Neural cell (in vitro differentiated cells): ENCODE results near the gene ARID1B. TPM values are rescaled to one million over a fixed set of nuclear protein-coding genes. Genes with fewer than 3 reads are reported as not detected.

Experiments used
- H2AFZ ChIP-seq: fragments of 200-600, 300-800 bp; sonication (generic), shearing (Covaris generic); 2 replicates; pipeline ENCODE4 v1.6.0; 2014; ENCODE audit warnings: low read depth, mild to moderate bottlenecking, antibody characterized with exemption, low read length, moderate library complexity
- H3F3A ChIP-seq: fragments of 200-600 bp; shearing (Covaris generic); 2 replicates; pipeline ENCODE4 v1.6.1; 2016; ENCODE audit warnings: mild to moderate bottlenecking, moderate library complexity, mixed read lengths, antibody characterized with exemption, low read length; ENCODE audit not compliant: insufficient read depth, poor library complexity, severe bottlenecking
- H3K27ac ChIP-seq: fragments of 200-600, 300-800 bp; sonication (generic), shearing (Covaris generic); 2 replicates; pipeline ENCODE4 v1.5.1; 2014; ENCODE audit warnings: mild to moderate bottlenecking, low read length, moderate library complexity
- H3K27me3 ChIP-seq: fragments of 300-800, 200-600 bp; sonication (generic), shearing (Covaris generic); 2 replicates; pipeline ENCODE4 v1.6.0; 2014; ENCODE audit warnings: mild to moderate bottlenecking, low read depth, low read length, moderate library complexity; ENCODE audit not compliant: insufficient read depth
- H3K36me3 ChIP-seq: fragments of 300-800, 200-600 bp; sonication (generic), shearing (Covaris generic); 2 replicates; pipeline ENCODE4 v1.5.1; 2014; ENCODE audit warnings: mild to moderate bottlenecking, antibody characterized with exemption, low read length, moderate library complexity; ENCODE audit not compliant: insufficient read depth
- H3K4me2 ChIP-seq: fragments of 300-800, 200-600 bp; sonication (generic), shearing (Covaris generic); 2 replicates; pipeline ENCODE4 v1.6.0; 2014; ENCODE audit warnings: mild to moderate bottlenecking, low read length
- H3K4me3 ChIP-seq: fragments of 300-800, 200-600 bp; sonication (generic), shearing (Covaris generic); 2 replicates; pipeline ENCODE4 v1.5.1; 2014; ENCODE audit warnings: mild to moderate bottlenecking, low read length, moderate library complexity
- H3K79me2 ChIP-seq: fragments of 200-600 bp; shearing (Covaris generic); replicated peaks from 2 replicates; pipeline ENCODE4 v1.6.0; 2014; ENCODE audit warnings: mild to moderate bottlenecking, low read length, moderate library complexity; ENCODE audit not compliant: insufficient read depth
- H3K9ac ChIP-seq: fragments of 300-800, 200-600 bp; sonication (generic), shearing (Covaris generic); 2 replicates; pipeline ENCODE4 v1.6.1; 2016; ENCODE audit warnings: mild to moderate bottlenecking, low read length, mixed read lengths
- H3K9me2 ChIP-seq: fragments of 200-600 bp; shearing (Covaris generic); 2 replicates; pipeline ENCODE4 v1.6.1; 2016; ENCODE audit warnings: mild to moderate bottlenecking, low read length, mixed read lengths; ENCODE audit not compliant: insufficient read depth
- H3K9me3 ChIP-seq: fragments of 200-600, 300-800 bp; sonication (generic), shearing (Covaris generic); 2 replicates; pipeline ENCODE4 v1.6.1; 2016; ENCODE audit warnings: mild to moderate bottlenecking, mixed run types, low read length, moderate library complexity, mixed read lengths
- H4K20me1 ChIP-seq: fragments of 200-600 bp; shearing (Covaris generic); 2 replicates; pipeline ENCODE4 v1.6.1; 2016; ENCODE audit warnings: mild to moderate bottlenecking, mixed run types; ENCODE audit not compliant: insufficient read depth
- EP300 ChIP-seq: fragments of 450-650 bp; conservative IDR thresholded peaks from 2 replicates; pipeline ENCODE4 v1.6.1; 2014; ENCODE audit warnings: antibody characterized with exemption, mild to moderate bottlenecking, moderate library complexity; ENCODE audit not compliant: poor library complexity, severe bottlenecking
- EZH2 ChIP-seq: fragments of 200-600, 300-800 bp; shearing (Covaris generic), sonication (generic); IDR thresholded peaks from 2 replicates; pipeline ENCODE4 v1.6.1; 2014; ENCODE audit warnings: antibody characterized with exemption, low read length, borderline replicate concordance, mild to moderate bottlenecking; ENCODE audit not compliant: insufficient read depth, poor library complexity, severe bottlenecking
- MXI1 ChIP-seq: fragments of 450-650 bp; conservative IDR thresholded peaks from 2 replicates; pipeline ENCODE4 v1.6.1; 2014; ENCODE audit warnings: antibody characterized with exemption, mild to moderate bottlenecking; ENCODE audit not compliant: poor library complexity, severe bottlenecking
- POLR2AphosphoS5 ChIP-seq: IDR thresholded peaks from 2 replicates; pipeline ENCODE4 v1.6.1; 2012
- RAD21 ChIP-seq: fragments of 450-650 bp; conservative IDR thresholded peaks from 2 replicates; pipeline ENCODE4 v1.6.1; 2014; ENCODE audit warnings: antibody characterized with exemption, mild to moderate bottlenecking, moderate library complexity
- SMC3 ChIP-seq: fragments of 450-650 bp; conservative IDR thresholded peaks from 2 replicates; pipeline ENCODE4 v1.6.1; 2014; ENCODE audit warnings: antibody characterized with exemption, mild to moderate bottlenecking, moderate library complexity; ENCODE audit not compliant: poor library complexity
- TAF1 ChIP-seq: IDR thresholded peaks from 2 replicates; pipeline ENCODE4 v1.6.1; 2012; ENCODE audit warnings: low read depth
- polyA plus RNA-seq: library from polyadenylated mRNA; depleted of rRNA; stranded (reverse); fragments of >200 nt; gene quantifications from 2 replicates; pipeline ENCODE4 v1.2.3, GENCODE V29; 2014
- TF ChIP-seq, protein P1 (sequence below): fragments of 450-650 bp; IDR thresholded peaks from 2 replicates; pipeline ENCODE4 v1.5.1; 2014; ENCODE audit warnings: antibody characterized with exemption, mild to moderate bottlenecking, moderate library complexity; ENCODE audit not compliant: poor library complexity, severe bottlenecking
- TF ChIP-seq, protein P2 (sequence below): IDR thresholded peaks from 2 replicates; pipeline ENCODE4 v1.6.1; 2012; ENCODE audit warnings: borderline replicate concordance

Gene ARID1B
- polyA plus RNA-seq, 1 donor from 2014 or later = 35.0 TPM

DNA sequence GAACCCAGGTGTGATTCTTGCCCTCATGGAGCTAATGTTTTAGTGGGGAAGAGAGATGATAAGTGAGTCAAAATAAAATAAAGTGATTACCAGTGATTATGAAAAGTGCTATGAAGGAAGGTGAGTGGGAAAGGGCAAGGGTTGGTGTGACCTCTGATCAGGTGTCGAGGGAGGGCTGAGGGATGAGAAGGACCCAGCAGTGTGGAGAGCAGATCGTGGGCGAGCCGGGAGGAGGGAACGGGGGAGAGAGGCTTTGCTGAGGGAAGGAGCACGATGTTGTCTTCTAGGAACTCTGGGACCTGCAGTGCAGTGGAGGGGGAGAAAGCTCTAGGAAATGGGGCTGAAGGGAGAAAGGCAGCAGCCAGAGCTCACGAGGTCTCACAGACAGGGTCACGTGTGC, 354.1 kb downstream of the ARID1B start:
- Histone ChIP-seq H3K27ac (no peak overlapping the region), H3K9me3 (no peaks in the 10 kb centered on the region), H3K4me2 (no peak overlapping the region), H3K79me2 (no peaks in the 10 kb centered on the region), H2AFZ (no peak overlapping the region), H3F3A (no peaks in the 10 kb centered on the region), H3K27me3 (no peaks in the 10 kb centered on the region), H4K20me1 (no peaks in the 10 kb centered on the region), H3K4me3 (no peak overlapping the region), H3K36me3 (no peaks in the 10 kb centered on the region), H3K9me2 (no peaks in the 10 kb centered on the region), H3K9ac (no peak overlapping the region)
- no peak for TF ChIP-seq SMC3

GRCh38 chr6:157133856-157134255, 356.7 kb downstream of the ARID1B start:
- no peak overlapping the region for H3K27ac ChIP-seq

DNA sequence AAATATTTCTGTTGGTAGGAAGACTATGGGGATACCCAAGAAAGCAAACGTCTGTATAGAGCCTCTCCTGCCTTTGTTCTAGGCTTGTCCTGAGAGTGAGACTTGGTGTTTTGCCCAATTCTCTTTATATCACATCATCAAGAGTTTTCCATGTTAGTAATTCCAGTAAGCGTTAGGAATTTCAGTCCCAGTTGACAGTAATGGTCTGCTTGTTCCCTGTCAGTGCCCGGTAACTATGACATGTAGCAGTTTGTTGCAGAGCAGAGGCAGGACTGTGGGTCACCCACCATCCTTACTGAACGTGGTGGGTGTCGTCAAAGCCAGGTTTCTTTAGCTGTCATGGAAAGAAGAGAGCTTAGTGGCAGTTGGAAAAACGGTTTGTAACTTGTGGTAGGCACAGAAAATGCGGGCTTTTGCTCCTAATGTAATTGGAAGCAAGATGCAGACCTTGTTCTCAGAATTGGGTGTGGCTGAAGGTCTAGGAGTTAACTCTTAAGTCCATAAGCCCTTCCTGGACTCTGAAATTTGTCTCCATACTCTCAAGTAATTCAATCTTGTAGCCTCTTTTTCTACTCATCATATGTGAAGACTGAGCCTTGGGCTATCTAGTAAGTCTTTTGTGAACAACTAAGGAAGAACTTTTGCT, 357.3 kb downstream of the ARID1B start:
- no peaks in the 10 kb centered on the region for H3K9me3 ChIP-seq
- no peaks in the 10 kb centered on the region for H3K27me3 ChIP-seq
- TF ChIP-seq TAF1 (no peak), MXI1 (no peak), EP300 (no peak), POLR2AphosphoS5 (no peak), EZH2 (no peak), RAD21 (no peak), SMC3 (no peak)
- TF ChIP-seq, protein P1, sequence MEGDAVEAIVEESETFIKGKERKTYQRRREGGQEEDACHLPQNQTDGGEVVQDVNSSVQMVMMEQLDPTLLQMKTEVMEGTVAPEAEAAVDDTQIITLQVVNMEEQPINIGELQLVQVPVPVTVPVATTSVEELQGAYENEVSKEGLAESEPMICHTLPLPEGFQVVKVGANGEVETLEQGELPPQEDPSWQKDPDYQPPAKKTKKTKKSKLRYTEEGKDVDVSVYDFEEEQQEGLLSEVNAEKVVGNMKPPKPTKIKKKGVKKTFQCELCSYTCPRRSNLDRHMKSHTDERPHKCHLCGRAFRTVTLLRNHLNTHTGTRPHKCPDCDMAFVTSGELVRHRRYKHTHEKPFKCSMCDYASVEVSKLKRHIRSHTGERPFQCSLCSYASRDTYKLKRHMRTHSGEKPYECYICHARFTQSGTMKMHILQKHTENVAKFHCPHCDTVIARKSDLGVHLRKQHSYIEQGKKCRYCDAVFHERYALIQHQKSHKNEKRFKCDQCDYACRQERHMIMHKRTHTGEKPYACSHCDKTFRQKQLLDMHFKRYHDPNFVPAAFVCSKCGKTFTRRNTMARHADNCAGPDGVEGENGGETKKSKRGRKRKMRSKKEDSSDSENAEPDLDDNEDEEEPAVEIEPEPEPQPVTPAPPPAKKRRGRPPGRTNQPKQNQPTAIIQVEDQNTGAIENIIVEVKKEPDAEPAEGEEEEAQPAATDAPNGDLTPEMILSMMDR = no peak
- TF ChIP-seq, protein P2, sequence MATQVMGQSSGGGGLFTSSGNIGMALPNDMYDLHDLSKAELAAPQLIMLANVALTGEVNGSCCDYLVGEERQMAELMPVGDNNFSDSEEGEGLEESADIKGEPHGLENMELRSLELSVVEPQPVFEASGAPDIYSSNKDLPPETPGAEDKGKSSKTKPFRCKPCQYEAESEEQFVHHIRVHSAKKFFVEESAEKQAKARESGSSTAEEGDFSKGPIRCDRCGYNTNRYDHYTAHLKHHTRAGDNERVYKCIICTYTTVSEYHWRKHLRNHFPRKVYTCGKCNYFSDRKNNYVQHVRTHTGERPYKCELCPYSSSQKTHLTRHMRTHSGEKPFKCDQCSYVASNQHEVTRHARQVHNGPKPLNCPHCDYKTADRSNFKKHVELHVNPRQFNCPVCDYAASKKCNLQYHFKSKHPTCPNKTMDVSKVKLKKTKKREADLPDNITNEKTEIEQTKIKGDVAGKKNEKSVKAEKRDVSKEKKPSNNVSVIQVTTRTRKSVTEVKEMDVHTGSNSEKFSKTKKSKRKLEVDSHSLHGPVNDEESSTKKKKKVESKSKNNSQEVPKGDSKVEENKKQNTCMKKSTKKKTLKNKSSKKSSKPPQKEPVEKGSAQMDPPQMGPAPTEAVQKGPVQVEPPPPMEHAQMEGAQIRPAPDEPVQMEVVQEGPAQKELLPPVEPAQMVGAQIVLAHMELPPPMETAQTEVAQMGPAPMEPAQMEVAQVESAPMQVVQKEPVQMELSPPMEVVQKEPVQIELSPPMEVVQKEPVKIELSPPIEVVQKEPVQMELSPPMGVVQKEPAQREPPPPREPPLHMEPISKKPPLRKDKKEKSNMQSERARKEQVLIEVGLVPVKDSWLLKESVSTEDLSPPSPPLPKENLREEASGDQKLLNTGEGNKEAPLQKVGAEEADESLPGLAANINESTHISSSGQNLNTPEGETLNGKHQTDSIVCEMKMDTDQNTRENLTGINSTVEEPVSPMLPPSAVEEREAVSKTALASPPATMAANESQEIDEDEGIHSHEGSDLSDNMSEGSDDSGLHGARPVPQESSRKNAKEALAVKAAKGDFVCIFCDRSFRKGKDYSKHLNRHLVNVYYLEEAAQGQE = no peak
- no peak overlapping the region for H3K4me2 ChIP-seq
- H3K79me2 ChIP-seq = no peaks in the 10 kb centered on the region
- H3K9me2 ChIP-seq = no peaks in the 10 kb centered on the region
- H2AFZ ChIP-seq = no peak overlapping the region
- no peak overlapping the region for H3K27ac ChIP-seq
- H3F3A ChIP-seq = no peaks in the 10 kb centered on the region
- no peak overlapping the region for H3K9ac ChIP-seq
- H3K4me3 ChIP-seq = no peak overlapping the region
- no peaks in the 10 kb centered on the region for H4K20me1 ChIP-seq
- H3K36me3 ChIP-seq = no peaks in the 10 kb centered on the region

More at GRCh38 chr6:157133856-157134255, 356.7 kb downstream of the ARID1B start:
- Histone ChIP-seq H3K9me3 (no peaks in the 10 kb centered on the region), H3K36me3 (no peaks in the 10 kb centered on the region), H4K20me1 (no peaks in the 10 kb centered on the region), H3K79me2 (no peaks in the 10 kb centered on the region), H3K4me2 (no peak overlapping the region), H3F3A (no peaks in the 10 kb centered on the region), H3K27me3 (no peaks in the 10 kb centered on the region), H3K9ac (no peak overlapping the region), H2AFZ (no peak overlapping the region), H3K9me2 (no peaks in the 10 kb centered on the region), H3K4me3 (no peak overlapping the region)
- TF ChIP-seq SMC3 = no peak
- TF ChIP-seq TAF1 = no peak
